HUES64 (cell line): Measurements from ENCODE around the gene FHIT.
"Not testable (repeated sequence)": the region's sequence is repeated elsewhere in the genome, so short reads cannot be mapped to it uniquely, and the experiment has no call there.

Source experiments
- H3K27ac ChIP-seq: 2 replicates; pipeline ENCODE4 v1.7.0; 2013; ENCODE audit warnings: low read depth, low read length, inconsistent platforms
- H3K27me3 ChIP-seq: 2 replicates; pipeline ENCODE4 v1.6.1; 2013; ENCODE audit warnings: mild to moderate bottlenecking, low read length; ENCODE audit not compliant: insufficient read depth
- H3K36me3 ChIP-seq: 2 replicates; pipeline ENCODE4 v1.6.1; 2013; ENCODE audit warnings: mild to moderate bottlenecking, low read length; ENCODE audit not compliant: insufficient read depth
- H3K4me1 ChIP-seq: 2 replicates; pipeline ENCODE4 v1.6.1; 2013; ENCODE audit warnings: mild to moderate bottlenecking, low read length, moderate library complexity; ENCODE audit not compliant: insufficient read depth
- H3K4me3 ChIP-seq: 2 replicates; pipeline ENCODE4 v1.5.1; 2013; ENCODE audit warnings: mild to moderate bottlenecking, low read length, moderate library complexity
- H3K9ac ChIP-seq: 2 replicates; pipeline ENCODE4 v1.6.1; 2013; ENCODE audit warnings: mild to moderate bottlenecking, low read depth, low read length
- H3K9me3 ChIP-seq: 2 replicates; pipeline ENCODE4 v1.6.1; 2013; ENCODE audit warnings: low read depth, low read length; ENCODE audit not compliant: insufficient read depth
- WGBS: fragments of 150-250, 120-280 bp; methylation state at CpG from one replicate; pipeline ENCODE4 v1.1.7; 2013; ENCODE audit warnings: missing lambda C conversion rate; 5-methylcytosine and 5-hydroxymethylcytosine counted together

FHIT gene

DNA sequence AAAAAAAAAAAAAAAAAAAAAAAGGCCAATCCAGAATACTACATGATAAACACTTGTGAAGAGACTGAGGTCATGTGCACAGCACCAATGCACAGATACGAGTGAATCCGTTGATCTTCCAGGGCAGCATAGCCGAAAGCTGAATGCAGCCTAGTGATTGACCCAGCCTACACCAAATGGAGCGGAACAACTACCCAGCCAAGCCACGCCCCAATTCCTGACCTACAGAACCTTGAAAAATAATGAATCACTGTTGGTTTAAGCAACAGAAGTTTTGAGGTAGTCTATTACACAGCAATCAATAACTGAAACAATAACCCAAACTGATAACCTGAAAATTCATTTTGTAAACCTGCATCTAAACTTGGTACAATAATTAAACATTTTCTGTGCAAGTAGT is 361.0 kb downstream of the FHIT start:
- Histone ChIP-seq H3K4me3 (no peak overlapping the region), H3K4me1 (peaks cover 24% of the 10 kb centered on the region), H3K9me3 (no peaks in the 10 kb centered on the region), H3K27ac (no peak overlapping the region), H3K27me3 (no peaks in the 10 kb centered on the region), H3K9ac (no peak overlapping the region), H3K36me3 (no peaks in the 10 kb centered on the region)
- 74% methylated on average over 5 of the region's 5 CpGs for WGBS

DNA sequence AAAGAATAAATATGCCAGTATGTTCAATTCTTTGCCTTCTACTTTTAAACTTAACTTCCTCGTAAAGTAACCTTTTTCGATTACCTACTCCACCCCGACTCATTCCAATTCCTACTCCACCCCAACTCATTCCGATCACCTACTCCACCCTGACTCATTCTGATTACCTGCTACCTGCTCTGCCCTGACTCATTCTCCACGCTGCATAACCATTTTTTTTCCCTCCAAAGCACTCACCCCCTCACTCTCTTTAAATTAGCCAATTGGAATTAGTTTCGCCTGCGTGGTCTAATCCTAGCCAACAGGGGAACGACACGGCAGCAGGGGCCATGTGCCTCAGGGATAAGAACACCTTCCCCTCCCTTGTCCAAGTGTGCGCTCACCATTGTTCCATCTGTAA is 362.3 kb downstream of the FHIT start:
- H3K9ac ChIP-seq, H3K36me3 ChIP-seq, H3K27me3 ChIP-seq, H3K27ac ChIP-seq, H3K9me3 ChIP-seq, H3K4me3 ChIP-seq: not testable (repeated sequence)
- WGBS: 96% methylated on average over 10 of the region's 10 CpGs
- H3K4me1 ChIP-seq: peaks cover 13% of the 10 kb centered on the region; the same call in 1 of the 2 replicates

- Histone ChIP-seq H3K4me1 (peaks cover 11% of the 10 kb centered on the region; the same call in 1 of the 2 replicates), H3K9ac (no peak overlapping the region), H3K36me3 (no peaks in the 10 kb centered on the region), H3K27me3 (no peaks in the 10 kb centered on the region), H3K4me3 (no peak overlapping the region), H3K9me3 (peaks cover under 1% of the 10 kb centered on the region; the same call in 1 of the 2 replicates), H3K27ac (no peak overlapping the region)
- WGBS: 100% methylated on average over 3 of the region's 4 CpGs
These were observed 363.7 kb downstream of the FHIT start for GRCh38 chr3:60887574-60887973.

DNA sequence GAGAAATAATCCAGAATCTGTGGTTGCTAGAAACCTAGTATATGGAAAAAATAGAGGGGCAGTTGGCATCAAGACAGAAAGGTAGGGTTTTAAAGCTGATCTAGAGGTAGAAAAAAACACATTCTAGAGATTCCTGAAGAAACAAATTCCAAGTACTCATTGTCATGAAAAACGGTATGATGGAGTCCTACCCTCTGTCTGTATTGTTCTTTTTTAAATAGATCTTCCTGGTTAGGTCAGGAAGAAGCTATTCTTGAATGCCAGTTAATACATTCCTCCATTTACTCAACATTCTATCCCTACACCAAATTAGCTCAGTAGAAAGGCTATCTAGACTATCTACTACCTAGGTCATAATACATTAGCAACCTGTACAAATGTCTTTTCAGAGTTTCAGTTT is 364.7 kb downstream of the FHIT start:
- Histone ChIP-seq H3K27me3 (no peaks in the 10 kb centered on the region), H3K4me1 (peaks cover 11% of the 10 kb centered on the region; the same call in 1 of the 2 replicates), H3K4me3 (no peak overlapping the region), H3K36me3 (no peaks in the 10 kb centered on the region), H3K27ac (peak overlapping the region; percentile 86), H3K9me3 (peaks cover 4% of the 10 kb centered on the region; the same call in 1 of the 2 replicates), H3K9ac (no peak overlapping the region)
- WGBS: no CpG with 5 or more reads among the region's 1 CpG

GRCh38 chr3:60884005-60884404 is 367.2 kb downstream of the FHIT start:
- H3K9me3 ChIP-seq: peaks cover 16% of the 10 kb centered on the region
- H3K27ac ChIP-seq: no peak overlapping the region
- WGBS: 72% methylated on average over 2 of the region's 2 CpGs
- H3K4me1 ChIP-seq: peaks cover 11% of the 10 kb centered on the region; the same call in 1 of the 2 replicates
- H3K4me3 ChIP-seq: no peak overlapping the region
- H3K36me3 ChIP-seq: no peaks in the 10 kb centered on the region
- H3K27me3 ChIP-seq: no peaks in the 10 kb centered on the region
- H3K9ac ChIP-seq: no peak overlapping the region

DNA sequence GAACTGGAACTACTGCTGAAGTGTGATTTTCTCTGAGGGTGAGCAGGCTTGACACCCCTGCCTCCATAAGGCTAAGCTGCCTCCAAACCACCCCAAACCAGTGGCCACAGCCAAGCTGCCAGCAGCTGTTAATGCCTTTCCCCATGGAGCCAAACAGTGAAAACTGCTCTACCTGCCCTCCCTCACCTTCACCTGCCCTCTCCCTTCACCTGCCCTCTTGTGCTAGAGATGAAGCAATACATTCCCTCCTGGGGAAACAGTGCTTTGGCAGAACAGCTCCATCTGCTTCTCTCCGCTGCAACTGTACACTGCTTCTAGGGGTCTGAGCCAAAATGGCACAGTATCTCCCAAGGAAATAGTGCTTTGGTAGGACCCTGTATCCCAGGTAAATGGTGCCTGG is 374.1 kb downstream of the FHIT start:
- H3K4me3 ChIP-seq: no peak overlapping the region
- H3K9me3 ChIP-seq: peaks cover 12% of the 10 kb centered on the region
- H3K36me3 ChIP-seq: no peaks in the 10 kb centered on the region
- H3K9ac ChIP-seq: no peak overlapping the region
- 98% methylated on average over 1 of the region's 1 CpG for WGBS
- 0 out of 2 replicates have a peak, but pooled peaks cover 3% of the 10 kb centered on the region for H3K4me1 ChIP-seq
- no peak overlapping the region for H3K27ac ChIP-seq
- H3K27me3 ChIP-seq: no peaks in the 10 kb centered on the region

GRCh38 chr3:60870396-60870795 is 380.9 kb downstream of the FHIT start:
- WGBS: 92% methylated on average over 3 of the region's 3 CpGs
- no peaks in the 10 kb centered on the region for H3K36me3 ChIP-seq
- no peak overlapping the region for H3K27ac ChIP-seq
- H3K27me3 ChIP-seq: no peaks in the 10 kb centered on the region
- H3K9ac ChIP-seq: no peak overlapping the region
- peaks cover 6% of the 10 kb centered on the region; the same call in 1 of the 2 replicates for H3K9me3 ChIP-seq
- H3K4me3 ChIP-seq: no peak overlapping the region
- no peaks in the 10 kb centered on the region for H3K4me1 ChIP-seq

- H3K4me1 ChIP-seq: no peaks in the 10 kb centered on the region
- no peak overlapping the region for H3K4me3 ChIP-seq
- no peaks in the 10 kb centered on the region for H3K27me3 ChIP-seq
- H3K27ac ChIP-seq: no peak overlapping the region
- H3K36me3 ChIP-seq: no peaks in the 10 kb centered on the region
- peaks cover 6% of the 10 kb centered on the region; the same call in 1 of the 2 replicates for H3K9me3 ChIP-seq
- no peak overlapping the region for H3K9ac ChIP-seq
These were observed 384.1 kb downstream of the FHIT start for GRCh38 chr3:60867200-60867599.

DNA sequence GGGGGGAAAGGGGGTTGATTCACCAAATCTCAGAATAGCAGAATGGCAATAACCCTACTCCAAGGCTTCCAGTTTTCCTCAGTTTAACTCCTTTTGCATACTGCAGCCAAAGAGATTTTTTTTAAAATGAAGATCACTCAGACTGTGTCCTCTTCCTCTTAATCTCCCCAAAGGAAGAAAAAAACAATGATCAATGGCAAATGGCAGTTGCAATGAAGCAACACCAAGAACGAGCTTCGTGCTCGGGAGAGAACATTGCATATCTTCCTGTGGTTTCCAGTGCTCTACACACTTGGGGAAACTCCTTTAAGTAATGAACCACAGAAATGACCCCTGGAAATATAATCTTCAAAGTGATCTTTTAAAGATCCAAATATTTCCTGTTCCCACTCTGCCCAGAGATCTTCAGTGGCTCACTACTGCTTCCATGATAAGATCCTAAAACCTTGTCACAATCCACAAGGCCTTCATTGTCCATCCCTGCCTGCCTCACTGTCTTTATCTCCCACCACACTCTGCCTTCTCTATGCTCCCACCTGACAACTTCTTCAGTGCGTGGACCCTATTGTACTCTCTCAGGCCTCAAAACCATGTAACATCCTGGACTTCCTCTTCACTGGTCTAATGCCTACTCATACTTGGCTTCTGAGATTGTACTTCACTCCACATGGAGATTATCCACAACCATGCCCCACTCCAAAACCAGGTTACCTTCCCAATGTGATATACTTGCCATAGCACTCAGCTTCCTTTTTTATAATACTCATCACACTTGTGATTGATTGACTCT is 394.8 kb downstream of the FHIT start:
- no peaks in the 10 kb centered on the region for H3K4me1 ChIP-seq
- peaks cover 17% of the 10 kb centered on the region for H3K9me3 ChIP-seq
- H3K27ac ChIP-seq: no peak overlapping the region
- H3K27me3 ChIP-seq: no peaks in the 10 kb centered on the region
- 96% methylated on average over 4 of the region's 4 CpGs for WGBS
- H3K9ac ChIP-seq: no peak overlapping the region
- no peaks in the 10 kb centered on the region for H3K36me3 ChIP-seq
- H3K4me3 ChIP-seq: no peak overlapping the region

DNA sequence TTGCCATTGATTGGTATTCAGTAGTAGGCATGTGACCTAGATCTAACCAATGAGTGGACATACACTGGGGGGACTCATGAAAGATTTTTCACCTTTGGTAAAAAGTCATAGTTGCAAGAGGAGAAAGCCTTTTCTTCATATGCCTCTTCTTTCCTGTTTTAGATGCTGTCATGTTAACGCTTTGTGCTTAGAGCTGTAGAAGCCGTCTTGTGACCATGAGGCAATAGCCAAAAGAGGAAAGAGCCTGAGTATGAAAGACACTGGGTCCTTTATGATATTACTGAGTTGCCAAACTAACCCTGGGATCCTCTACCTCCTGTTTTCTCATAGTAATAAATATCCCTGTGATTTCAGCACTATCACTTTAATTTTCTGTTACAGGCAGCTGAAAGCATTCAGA is 396.0 kb downstream of the FHIT start:
- Histone ChIP-seq H3K27me3 (no peaks in the 10 kb centered on the region), H3K27ac (no peak overlapping the region), H3K9me3 (peaks cover 9% of the 10 kb centered on the region), H3K4me1 (no peaks in the 10 kb centered on the region), H3K4me3 (no peak overlapping the region), H3K9ac (no peak overlapping the region), H3K36me3 (no peaks in the 10 kb centered on the region)
- 100% methylated on average over 2 of the region's 2 CpGs for WGBS

DNA sequence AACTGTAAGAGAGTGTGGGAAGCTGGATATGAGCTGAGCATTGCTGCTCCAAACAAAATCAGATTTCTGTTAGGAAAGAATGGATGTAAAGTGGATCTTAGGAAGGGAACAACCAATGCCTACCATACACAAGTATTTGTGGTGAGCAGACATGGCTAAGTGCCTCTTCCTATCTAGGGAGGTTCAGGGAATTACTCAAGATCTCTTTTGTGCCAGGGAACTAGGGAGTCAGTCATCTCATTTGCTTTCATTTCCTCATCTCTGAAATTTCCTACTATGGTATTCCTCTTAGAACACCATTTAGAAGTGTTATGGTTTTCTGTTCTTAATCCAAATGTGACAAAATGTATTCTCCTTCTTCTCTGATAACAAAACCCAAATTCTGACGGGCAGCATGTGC is 396.5 kb downstream of the FHIT start:
- 91% methylated on average over 1 of the region's 1 CpG for WGBS
- no peak overlapping the region for H3K27ac ChIP-seq
- H3K36me3 ChIP-seq: no peaks in the 10 kb centered on the region
- no peak overlapping the region for H3K4me3 ChIP-seq
- H3K27me3 ChIP-seq: no peaks in the 10 kb centered on the region
- H3K4me1 ChIP-seq: no peaks in the 10 kb centered on the region
- H3K9ac ChIP-seq: no peak overlapping the region
- H3K9me3 ChIP-seq: peaks cover 7% of the 10 kb centered on the region
